GM21447 (cell line): ENCODE data around the gene FBXL22.

ENCODE experiments used
- ATAC-seq: cut with Tn5 transposase; IDR thresholded peaks from one replicate; pipeline ENCODE4 v1.9.1; 2021; ENCODE audit not compliant: unreplicated experiment

The FBXL22 gene

GRCh38 chr15:63597038-63597790 lies at the start of gene FBXL22:
FBXL22 (plus strand) TSS chr15:63597387; CDS start chr15:63597393, 6 bp downstream.
- ATAC-seq, result no peak

GRCh38 chr15:63551400-63551799 lies 45.8 kb upstream of the FBXL22 start:
- no peak for ATAC-seq

- ATAC-seq, result no peak
Measured at GRCh38 chr15:63553388-63553791, 43.8 kb upstream of the FBXL22 start.

- no peak for ATAC-seq
Measured at GRCh38 chr15:63554337-63554927, 42.8 kb upstream of the FBXL22 start.

- no peak for ATAC-seq
Measured at GRCh38 chr15:63555507-63555906, 41.7 kb upstream of the FBXL22 start.

- no peak for ATAC-seq
Measured at GRCh38 chr15:63556246-63556645, 40.9 kb upstream of the FBXL22 start.

GRCh38 chr15:63556736-63557135 lies 40.5 kb upstream of the FBXL22 start:
- ATAC-seq, result no peak

GRCh38 chr15:63559753-63560152 lies 37.4 kb upstream of the FBXL22 start:
- no peak for ATAC-seq

GRCh38 chr15:63560741-63561448 lies 36.3 kb upstream of the FBXL22 start:
- no peak for ATAC-seq

GRCh38 chr15:63564093-63564492 lies 33.1 kb upstream of the FBXL22 start:
- no peak for ATAC-seq

- no peak for ATAC-seq
Measured at GRCh38 chr15:63565536-63566186, 31.5 kb upstream of the FBXL22 start.

GRCh38 chr15:63572749-63573464 lies 24.3 kb upstream of the FBXL22 start:
- ATAC-seq, result no peak

GRCh38 chr15:63573533-63573932 lies 23.7 kb upstream of the FBXL22 start:
- ATAC-seq, result no peak

GRCh38 chr15:63575312-63575711 lies 21.9 kb upstream of the FBXL22 start:
- ATAC-seq, result no peak

- ATAC-seq, result no peak
Measured at GRCh38 chr15:63576441-63576840, 20.7 kb upstream of the FBXL22 start.

GRCh38 chr15:63582179-63582578 lies 15.0 kb upstream of the FBXL22 start:
- no peak for ATAC-seq

- no peak for ATAC-seq
Measured at GRCh38 chr15:63582718-63583426, 14.3 kb upstream of the FBXL22 start.

- ATAC-seq, result no peak
Measured at GRCh38 chr15:63586790-63587189, 10.4 kb upstream of the FBXL22 start.

GRCh38 chr15:63587527-63587926 lies 9.7 kb upstream of the FBXL22 start:
- no peak for ATAC-seq

GRCh38 chr15:63588826-63589225 lies 8.4 kb upstream of the FBXL22 start:
- no peak for ATAC-seq
